ENCODE measurements around the gene PDGFRB.

The PDGFRB gene

GRCh38 chr5:150153957-150154617 lies 1.6 kb downstream of the PDGFRB start:
- TF ChIP-seq MAX (IDR thresholded peaks at IDR 0.05) (no peak), TEAD4 (IDR thresholded peaks at IDR 0.05) (no peak), FOXM1 (IDR thresholded peaks at IDR 0.05; ENCODE audit: borderline replicate concordance, low read depth) (no peak), TCF12 (IDR thresholded peaks at IDR 0.05; ENCODE audit: low read depth) (no peak), EGR1 (IDR thresholded peaks at IDR 0.05) (no peak), YY1 (IDR thresholded peaks at IDR 0.05; ENCODE audit: low read depth) (no peak), CREB1 (IDR thresholded peaks at IDR 0.05; ENCODE audit: low read depth) (no peak), ZBTB7A (IDR thresholded peaks at IDR 0.05; ENCODE audit: low read depth) (no peak), NFIC (IDR thresholded peaks at IDR 0.05) (no peak), USF1 (IDR thresholded peaks at IDR 0.05) (no peak), TAF1 (IDR thresholded peaks at IDR 0.05; ENCODE audit: low read depth) (no peak), RAD21 (IDR thresholded peaks at IDR 0.05; ENCODE audit: low read depth) (no peak), CEBPB (IDR thresholded peaks at IDR 0.05) (no peak), EP300 (IDR thresholded peaks at IDR 0.05; ENCODE audit: borderline replicate concordance) (no peak), REST (IDR thresholded peaks at IDR 0.05; ENCODE audit: low read depth) (no peak)

GRCh38 chr5:150153483-150153882 lies 2.2 kb downstream of the PDGFRB start:
- TF ChIP-seq NFIC (IDR thresholded peaks at IDR 0.05) (no peak), TEAD4 (IDR thresholded peaks at IDR 0.05) (no peak), CREB1 (IDR thresholded peaks at IDR 0.05; ENCODE audit: low read depth) (no peak), USF1 (IDR thresholded peaks at IDR 0.05) (no peak)

- TF ChIP-seq ZBTB7A (IDR thresholded peaks at IDR 0.05; ENCODE audit: low read depth) = no peak
- no peak for TF ChIP-seq EP300 (IDR thresholded peaks at IDR 0.05; ENCODE audit: borderline replicate concordance)
- no peak for TF ChIP-seq RAD21 (IDR thresholded peaks at IDR 0.05; ENCODE audit: low read depth)
- TF ChIP-seq EGR1 (IDR thresholded peaks at IDR 0.05) = no peak
- no peak for TF ChIP-seq MAX (IDR thresholded peaks at IDR 0.05)
- no peak for TF ChIP-seq REST (IDR thresholded peaks at IDR 0.05; ENCODE audit: low read depth)
- TF ChIP-seq CEBPB (IDR thresholded peaks at IDR 0.05) = no peak
- no peak for TF ChIP-seq USF1 (IDR thresholded peaks at IDR 0.05)
- TF ChIP-seq TAF1 (IDR thresholded peaks at IDR 0.05; ENCODE audit: low read depth) = no peak
- no peak for TF ChIP-seq FOXM1 (IDR thresholded peaks at IDR 0.05; ENCODE audit: borderline replicate concordance, low read depth)
- no peak for TF ChIP-seq NFIC (IDR thresholded peaks at IDR 0.05)
- no peak for TF ChIP-seq TCF12 (IDR thresholded peaks at IDR 0.05; ENCODE audit: low read depth)
These were observed 2.8 kb downstream of the PDGFRB start for GRCh38 chr5:150152636-150153462.

- TF ChIP-seq EGR1 (IDR thresholded peaks at IDR 0.05) = no peak
- TF ChIP-seq NFIC (IDR thresholded peaks at IDR 0.05) = no peak
- no peak for TF ChIP-seq RAD21 (IDR thresholded peaks at IDR 0.05; ENCODE audit: low read depth)
- no peak for TF ChIP-seq MAX (IDR thresholded peaks at IDR 0.05)
- TF ChIP-seq REST (IDR thresholded peaks at IDR 0.05; ENCODE audit: low read depth) = no peak
- no peak for TF ChIP-seq CREB1 (IDR thresholded peaks at IDR 0.05; ENCODE audit: low read depth)
- no peak for TF ChIP-seq TCF12 (IDR thresholded peaks at IDR 0.05; ENCODE audit: low read depth)
- no peak for TF ChIP-seq FOXM1 (IDR thresholded peaks at IDR 0.05; ENCODE audit: borderline replicate concordance, low read depth)
- no peak for TF ChIP-seq USF1 (IDR thresholded peaks at IDR 0.05)
These were observed 6.0 kb downstream of the PDGFRB start for GRCh38 chr5:150149618-150150017.
